ENCODE results near the gene UNC13C. TPM values are rescaled to one million over a fixed set of nuclear protein-coding genes. Genes with fewer than 3 reads are reported as not detected.
"Not testable (repeated sequence)": the region's sequence is repeated elsewhere in the genome, so short reads cannot be mapped to it uniquely, and the experiment has no call there.

Gene UNC13C
- total and polyA plus RNA-seq, 2 donors: 0.04 to 9.9 TPM

DNA sequence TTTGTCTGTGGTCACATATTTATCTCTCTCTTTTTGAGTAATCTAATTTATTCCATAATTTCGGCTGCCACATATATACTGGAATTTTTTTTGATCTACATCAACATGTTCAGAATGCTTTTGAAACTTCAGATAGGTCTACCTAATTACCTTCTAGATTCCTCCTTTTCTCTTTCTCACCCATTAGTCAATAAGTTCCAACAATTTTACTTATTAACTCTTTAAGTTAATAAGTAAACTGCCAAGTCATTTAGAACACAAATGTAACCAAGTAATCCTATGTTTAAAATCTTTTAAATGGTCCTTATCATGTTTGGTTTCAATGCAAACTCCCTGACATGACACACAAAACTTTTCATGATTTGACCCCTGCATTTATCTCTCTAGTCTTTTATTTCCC, 410.5 kb downstream of the UNC13C start:
- Histone ChIP-seq H3K27ac (ENCODE audit: low read depth) (no peak overlapping the region), H3K4me1 (ENCODE audit: insufficient read depth) (no peaks in the 10 kb centered on the region), H3K4me3 (ENCODE audit: low read depth, low read length) (no peak overlapping the region), H3K36me3 (ENCODE audit: insufficient read depth) (no peaks in the 10 kb centered on the region)
- no peak for DNase-seq (ENCODE audit: extremely low spot score)
- WGBS: 91% methylated on average over 1 of the region's 1 CpG

DNA sequence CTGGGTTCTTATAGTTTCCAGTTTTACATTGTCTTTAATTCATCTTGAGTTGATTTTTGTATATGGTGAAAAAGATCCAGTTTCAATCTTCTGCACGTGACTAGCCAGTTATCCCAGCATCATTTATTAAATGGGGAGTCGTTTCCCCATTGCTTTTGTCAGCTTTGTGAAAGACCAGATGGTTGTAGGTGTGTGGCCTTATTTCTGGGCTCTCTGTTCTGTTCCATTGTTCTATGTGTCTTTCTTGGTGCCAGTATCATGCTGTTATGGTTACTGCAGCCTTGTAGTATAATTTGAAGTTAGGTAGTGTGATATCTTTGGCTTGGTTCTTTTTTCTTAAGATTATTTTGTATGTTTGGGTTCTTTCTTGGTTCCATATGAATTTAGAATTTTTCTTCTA, 432.2 kb downstream of the UNC13C start:
- 75% methylated on average over 2 of the region's 2 CpGs for WGBS

DNA sequence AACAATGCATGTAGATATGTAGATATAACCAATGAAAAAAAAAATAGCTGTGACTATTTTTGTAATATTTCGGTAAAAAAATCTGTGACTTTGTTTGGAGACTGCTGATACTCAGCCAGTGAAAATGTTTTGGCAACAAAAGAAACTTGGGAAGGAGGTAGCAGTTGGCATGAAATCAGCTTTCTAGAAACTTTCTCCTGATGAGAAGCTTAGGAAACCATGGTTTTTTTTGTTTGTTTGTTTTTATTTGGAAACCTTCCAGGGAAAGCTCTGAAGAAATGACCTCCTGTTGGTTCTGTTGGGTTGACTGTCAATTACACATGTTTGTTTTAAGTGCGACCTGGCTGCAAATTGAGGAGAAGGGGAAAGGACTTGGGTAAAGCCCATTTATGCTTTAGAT, 445.9 kb downstream of the UNC13C start:
- H3K4me3 ChIP-seq (ENCODE audit: low read depth, low read length): no peak overlapping the region
- no peaks in the 10 kb centered on the region for H3K36me3 ChIP-seq (ENCODE audit: insufficient read depth)
- H3K27ac ChIP-seq (ENCODE audit: low read depth): no peak overlapping the region
- no peak for DNase-seq (ENCODE audit: extremely low spot score)
- H3K4me1 ChIP-seq (ENCODE audit: insufficient read depth): no peaks in the 10 kb centered on the region
- 64% methylated on average over 2 of the region's 2 CpGs for WGBS

More for the DNA sequence above, 432.2 kb downstream of the UNC13C start:
- H3K36me3 ChIP-seq (ENCODE audit: insufficient read depth): no peaks in the 10 kb centered on the region
- no peak for DNase-seq (ENCODE audit: extremely low spot score)
- no peak overlapping the region for H3K27ac ChIP-seq (ENCODE audit: low read depth)
- H3K4me1 ChIP-seq (ENCODE audit: insufficient read depth): no peaks in the 10 kb centered on the region
- no peak overlapping the region for H3K4me3 ChIP-seq (ENCODE audit: low read depth, low read length)

GRCh38 chr15:54428596-54428995, 450.4 kb downstream of the UNC13C start:
- H3K36me3 ChIP-seq (ENCODE audit: insufficient read depth): no peaks in the 10 kb centered on the region
- 77% methylated on average over 4 of the region's 4 CpGs for WGBS

DNA sequence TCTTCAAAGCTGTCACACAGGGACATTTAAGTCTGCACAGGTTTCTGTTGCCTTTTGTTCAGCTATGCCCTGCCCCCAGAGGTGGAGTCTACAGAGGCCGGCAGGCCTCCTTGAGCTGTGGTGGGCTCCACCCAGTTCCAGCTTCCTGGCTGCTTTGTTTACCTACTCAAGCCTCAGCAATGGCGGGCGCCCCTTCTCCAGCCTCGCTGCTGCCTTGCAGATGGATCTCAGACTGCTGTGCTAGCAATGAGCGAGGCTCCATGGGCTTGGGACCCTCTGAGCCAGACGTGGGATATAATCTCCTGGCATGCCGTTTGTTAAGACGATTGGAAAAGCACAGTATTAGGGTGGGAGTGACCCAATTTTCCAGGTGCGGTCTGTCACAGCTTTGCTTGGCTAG, 472.0 kb downstream of the UNC13C start:
- not testable (repeated sequence) for H3K27ac ChIP-seq (ENCODE audit: low read depth); H3K4me3 ChIP-seq (ENCODE audit: low read depth, low read length); DNase-seq (ENCODE audit: extremely low spot score); H3K36me3 ChIP-seq (ENCODE audit: insufficient read depth); H3K4me1 ChIP-seq (ENCODE audit: insufficient read depth)
- WGBS: 86% methylated on average over 9 of the region's 9 CpGs

More at GRCh38 chr15:54428596-54428995, 450.4 kb downstream of the UNC13C start:
- no peak for DNase-seq (ENCODE audit: extremely low spot score)
- no peak overlapping the region for H3K27ac ChIP-seq (ENCODE audit: low read depth)
- no peak overlapping the region for H3K4me3 ChIP-seq (ENCODE audit: low read depth, low read length)
- no peaks in the 10 kb centered on the region for H3K4me1 ChIP-seq (ENCODE audit: insufficient read depth)

GRCh38 chr15:54456413-54456812, 478.2 kb downstream of the UNC13C start:
- Histone ChIP-seq H3K36me3 (ENCODE audit: insufficient read depth) (no peaks in the 10 kb centered on the region), H3K27ac (ENCODE audit: low read depth) (no peak overlapping the region), H3K4me3 (ENCODE audit: low read depth, low read length) (no peak overlapping the region), H3K4me1 (ENCODE audit: insufficient read depth) (no peaks in the 10 kb centered on the region)
- no peak for DNase-seq (ENCODE audit: extremely low spot score)
- 66% methylated on average over 1 of the region's 1 CpG for WGBS

DNA sequence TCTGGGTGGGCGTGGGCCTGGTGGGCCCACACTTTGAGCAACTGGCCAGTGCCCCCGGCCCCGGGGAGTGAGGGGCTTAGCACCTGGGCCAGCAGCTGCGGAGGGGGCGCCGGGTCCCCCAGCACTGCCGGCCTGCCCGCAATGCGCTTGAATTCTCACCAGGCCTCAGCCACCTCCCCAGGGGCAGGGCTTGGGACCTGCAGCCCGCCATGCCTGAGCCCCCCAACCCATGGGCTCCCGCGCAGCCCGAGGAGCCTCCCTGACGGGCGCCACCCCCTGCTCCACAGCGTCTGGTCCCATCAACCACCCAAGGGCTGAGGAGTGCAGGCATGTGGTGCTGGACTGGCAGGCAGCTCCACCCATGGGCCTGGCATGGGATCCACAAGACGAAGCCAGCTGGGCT, 484.3 kb downstream of the UNC13C start:
- 94% methylated on average over 17 of the region's 17 CpGs for WGBS
- H3K4me1 ChIP-seq (ENCODE audit: insufficient read depth): no peaks in the 10 kb centered on the region
- no peaks in the 10 kb centered on the region for H3K36me3 ChIP-seq (ENCODE audit: insufficient read depth)
- no peak overlapping the region for H3K4me3 ChIP-seq (ENCODE audit: low read depth, low read length)
- no peak for DNase-seq (ENCODE audit: extremely low spot score)
- no peak overlapping the region for H3K27ac ChIP-seq (ENCODE audit: low read depth)

DNA sequence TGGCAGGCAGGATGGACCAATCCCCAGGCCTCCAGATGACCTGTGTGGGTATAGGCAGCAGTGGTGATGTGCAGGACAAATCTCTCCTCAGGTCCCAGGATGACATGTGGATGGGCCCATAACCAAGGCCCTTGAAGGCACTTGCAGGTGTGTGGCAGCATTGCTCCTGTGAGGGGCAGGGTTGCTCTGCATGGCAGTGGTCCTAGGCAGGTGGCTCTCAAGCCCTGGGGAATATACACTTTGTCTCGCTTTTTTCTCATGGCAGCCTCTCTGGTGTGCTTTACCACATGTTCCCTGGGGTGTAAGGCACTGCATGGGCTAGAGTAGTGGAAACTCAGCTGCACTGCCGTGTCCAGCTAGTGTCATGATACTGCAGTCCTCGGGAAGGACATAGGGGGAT, 503.6 kb downstream of the UNC13C start:
- no peak for DNase-seq (ENCODE audit: extremely low spot score)
- Histone ChIP-seq H3K27ac (ENCODE audit: low read depth) (no peak overlapping the region), H3K4me1 (ENCODE audit: insufficient read depth) (no peaks in the 10 kb centered on the region), H3K4me3 (ENCODE audit: low read depth, low read length) (no peak overlapping the region), H3K36me3 (ENCODE audit: insufficient read depth) (no peaks in the 10 kb centered on the region)
- WGBS: 70% methylated on average over 3 of the region's 3 CpGs

GRCh38 chr15:54482251-54482650, 504.0 kb downstream of the UNC13C start:
- Histone ChIP-seq H3K4me3 (ENCODE audit: low read depth, low read length) (no peak overlapping the region), H3K36me3 (ENCODE audit: insufficient read depth) (no peaks in the 10 kb centered on the region), H3K4me1 (ENCODE audit: insufficient read depth) (no peaks in the 10 kb centered on the region), H3K27ac (ENCODE audit: low read depth) (no peak overlapping the region)
- DNase-seq (ENCODE audit: extremely low spot score): no peak
- WGBS: 85% methylated on average over 5 of the region's 5 CpGs

DNA sequence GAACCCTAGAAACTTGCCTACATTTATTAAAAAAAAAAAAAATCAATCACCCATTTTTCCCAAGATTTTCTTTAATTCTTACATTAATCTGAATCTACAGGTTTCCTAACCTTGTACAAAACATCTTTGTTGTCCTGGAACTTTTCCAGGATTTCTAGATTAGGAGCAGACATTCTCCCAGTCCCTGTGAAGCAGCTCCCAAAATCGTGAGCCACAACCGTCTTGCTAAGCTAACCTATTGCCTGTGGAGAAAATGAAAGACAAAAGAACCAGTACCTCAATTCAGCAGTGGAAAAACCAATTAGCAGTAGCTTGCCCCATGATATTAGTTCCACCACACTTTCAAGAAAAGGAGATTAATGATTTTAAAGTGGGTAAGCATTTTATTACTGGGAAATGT, 522.1 kb downstream of the UNC13C start:
- no peak overlapping the region for H3K27ac ChIP-seq (ENCODE audit: low read depth)

GRCh38 chr15:54502416-54503075, 524.3 kb downstream of the UNC13C start:
- Histone ChIP-seq H3K36me3 (ENCODE audit: insufficient read depth) (no peaks in the 10 kb centered on the region), H3K4me1 (ENCODE audit: insufficient read depth) (no peaks in the 10 kb centered on the region), H3K27ac (ENCODE audit: low read depth) (no peak overlapping the region), H3K4me3 (ENCODE audit: low read depth, low read length) (no peak overlapping the region)
- WGBS: 54% methylated on average over 5 of the region's 5 CpGs
- DNase-seq (ENCODE audit: extremely low spot score): no peak

More for the DNA sequence above, 522.1 kb downstream of the UNC13C start:
- H3K4me3 ChIP-seq (ENCODE audit: low read depth, low read length): no peak overlapping the region
- no peak for DNase-seq (ENCODE audit: extremely low spot score)
- WGBS: 57% methylated on average over 2 of the region's 2 CpGs
- H3K4me1 ChIP-seq (ENCODE audit: insufficient read depth): no peaks in the 10 kb centered on the region
- H3K36me3 ChIP-seq (ENCODE audit: insufficient read depth): no peaks in the 10 kb centered on the region

DNA sequence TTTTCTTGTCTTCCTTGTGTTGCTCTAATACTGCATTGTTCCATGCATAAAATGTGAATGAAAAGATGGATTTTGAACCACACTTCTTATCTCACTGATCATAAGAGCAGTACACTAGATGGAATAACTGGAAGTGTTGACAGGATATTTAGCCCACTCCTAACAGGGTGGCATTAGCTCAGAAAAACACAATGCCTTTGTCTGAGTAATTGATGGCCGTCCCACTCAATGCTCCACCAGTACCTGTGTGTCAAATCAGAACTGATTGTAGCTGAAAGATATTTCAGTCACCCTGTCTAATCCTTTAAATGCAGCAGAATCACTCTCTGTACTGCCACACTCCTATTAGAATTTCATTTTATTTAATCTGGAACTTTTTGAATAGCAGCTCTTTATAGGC, 526.5 kb downstream of the UNC13C start:
- 89% methylated on average over 1 of the region's 1 CpG for WGBS
- no peak for DNase-seq (ENCODE audit: extremely low spot score)
- no peak overlapping the region for H3K4me3 ChIP-seq (ENCODE audit: low read depth, low read length)
- no peaks in the 10 kb centered on the region for H3K36me3 ChIP-seq (ENCODE audit: insufficient read depth)
- H3K4me1 ChIP-seq (ENCODE audit: insufficient read depth): no peaks in the 10 kb centered on the region
- H3K27ac ChIP-seq (ENCODE audit: low read depth): no peak overlapping the region

DNA sequence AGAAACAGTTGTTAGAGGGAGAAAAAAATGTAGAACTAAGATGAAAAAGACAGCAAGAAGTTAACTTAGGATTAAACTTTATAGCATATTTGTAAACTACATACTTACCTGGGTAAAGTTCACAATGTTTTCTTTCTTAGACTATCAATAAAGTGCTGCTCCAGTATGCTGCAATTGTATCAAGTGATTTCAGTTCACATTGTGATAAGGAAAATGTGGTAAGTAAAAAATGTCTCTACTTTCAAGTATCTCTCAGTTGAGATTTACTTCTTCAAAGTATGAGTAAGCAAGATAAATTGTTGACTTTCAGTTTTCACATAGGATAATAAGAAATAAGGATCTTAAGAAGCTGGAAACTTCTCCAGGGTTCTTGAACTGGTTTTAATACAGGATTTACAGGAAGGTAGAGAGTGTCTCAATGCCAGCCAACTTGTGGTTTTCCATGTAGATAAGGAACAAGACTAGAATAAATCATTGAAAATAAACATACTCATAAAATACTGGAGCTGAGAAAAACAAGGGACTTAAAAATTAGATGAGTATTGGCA, 528.8 kb downstream of the UNC13C start:
- Histone ChIP-seq H3K4me3 (ENCODE audit: low read depth, low read length) (no peak overlapping the region), H3K36me3 (ENCODE audit: insufficient read depth) (no peaks in the 10 kb centered on the region), H3K27ac (ENCODE audit: low read depth) (no peak overlapping the region), H3K4me1 (ENCODE audit: insufficient read depth) (no peaks in the 10 kb centered on the region)
- DNase-seq (ENCODE audit: extremely low spot score): no peak

GRCh38 chr15:54514601-54515000, 536.4 kb downstream of the UNC13C start:
- H3K27ac ChIP-seq (ENCODE audit: low read depth): no peak overlapping the region
- no peak for DNase-seq (ENCODE audit: extremely low spot score)
- no peaks in the 10 kb centered on the region for H3K36me3 ChIP-seq (ENCODE audit: insufficient read depth)
- no peak overlapping the region for H3K4me3 ChIP-seq (ENCODE audit: low read depth, low read length)
- H3K4me1 ChIP-seq (ENCODE audit: insufficient read depth): no peaks in the 10 kb centered on the region
- 75% methylated on average over 2 of the region's 2 CpGs for WGBS

Measured in urinary bladder (tissue), 4 donors.